ENCODE measurements around the gene ISL2. TPM values are rescaled to one million over a fixed set of nuclear protein-coding genes. Genes with fewer than 3 reads are reported as not detected.

ISL2 gene
- total and polyA plus RNA-seq, 4 donors = not detected

DNA sequence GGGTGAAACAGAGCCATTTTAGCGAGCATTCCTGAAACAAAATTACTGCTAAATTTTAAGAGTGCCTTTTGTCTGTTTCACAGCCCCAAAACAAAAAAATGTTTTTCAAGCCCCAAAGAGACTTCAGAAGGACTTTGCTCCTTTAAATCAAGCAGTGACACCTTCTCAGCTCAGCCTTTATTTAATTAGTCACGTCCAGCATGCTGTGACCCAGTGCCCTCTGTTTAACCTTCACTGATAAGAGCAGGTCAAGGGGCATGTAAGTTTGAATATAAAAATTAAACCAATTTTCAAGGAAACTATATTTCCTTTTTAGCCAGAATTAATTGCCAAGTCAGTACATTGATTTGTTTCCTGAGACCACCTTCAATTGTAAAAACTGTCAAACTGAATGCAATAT lies 40.6 kb downstream of the ISL2 start:
- Histone ChIP-seq H3K27ac (ENCODE audit: low read depth in 1 of 2, low read length in 2 of 2) (no peak overlapping the region), H3K27me3 (ENCODE audit: control insufficient read depth in 1 of 2, insufficient read depth in 2 of 2, low read length in 1 of 2) (no peaks in the 10 kb centered on the region), H3K36me3 (ENCODE audit: control insufficient read depth in 1 of 2, insufficient read depth in 2 of 2, low read length in 1 of 2) (peaks cover 3 to 9% of the 10 kb centered on the region in 2 donors), H3K4me3 (ENCODE audit: low read length in 2 of 2) (no peak overlapping the region), H3K4me1 (ENCODE audit: control insufficient read depth in 1 of 2, insufficient read depth in 2 of 2, low read length in 2 of 2) (no peaks in the 10 kb centered on the region), H3K9me3 (ENCODE audit: control insufficient read depth, low read length) (no peaks in the 10 kb centered on the region)
- no peak for DNase-seq
- WGBS, 2 donors = 82 to 83% methylated on average over 2 of the region's 2 CpGs
- ATAC-seq (ENCODE audit: low FRiP score) = no peak
- intact Hi-C loops (cut with DNase I) = no loop called here

DNA sequence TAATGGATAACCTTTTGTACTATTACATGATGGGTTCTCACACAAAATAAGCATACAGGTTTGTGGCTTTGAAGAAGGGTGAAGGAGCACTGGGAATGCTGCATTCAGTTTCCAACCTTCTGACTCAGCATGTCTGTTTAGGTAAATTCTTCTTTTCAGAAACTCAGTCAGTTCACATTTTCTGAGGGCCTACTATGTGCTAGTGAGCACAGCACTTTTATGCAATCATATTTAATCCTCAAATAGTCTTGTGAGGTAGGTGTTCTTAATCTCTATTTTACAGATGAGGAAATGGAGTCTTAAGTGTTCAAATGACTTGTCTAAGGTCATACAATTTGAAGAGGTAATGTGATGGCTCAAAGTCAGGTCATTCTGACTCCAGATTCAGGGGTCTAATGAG lies 41.2 kb downstream of the ISL2 start:
- no peak overlapping the region for H3K27ac ChIP-seq (ENCODE audit: low read depth in 1 of 2, low read length in 2 of 2)
- no peaks in the 10 kb centered on the region for H3K27me3 ChIP-seq (ENCODE audit: control insufficient read depth in 1 of 2, insufficient read depth in 2 of 2, low read length in 1 of 2)
- H3K4me3 ChIP-seq (ENCODE audit: low read length in 2 of 2) = no peak overlapping the region
- intact Hi-C loops (cut with DNase I) = no loop called here
- peaks cover 3 to 10% of the 10 kb centered on the region in 2 donors for H3K36me3 ChIP-seq (ENCODE audit: control insufficient read depth in 1 of 2, insufficient read depth in 2 of 2, low read length in 1 of 2)
- H3K4me1 ChIP-seq (ENCODE audit: control insufficient read depth in 1 of 2, insufficient read depth in 2 of 2, low read length in 2 of 2) = no peaks in the 10 kb centered on the region
- ATAC-seq (ENCODE audit: low FRiP score) = no peak
- DNase-seq = no peak
- no peaks in the 10 kb centered on the region for H3K9me3 ChIP-seq (ENCODE audit: control insufficient read depth, low read length)

DNA sequence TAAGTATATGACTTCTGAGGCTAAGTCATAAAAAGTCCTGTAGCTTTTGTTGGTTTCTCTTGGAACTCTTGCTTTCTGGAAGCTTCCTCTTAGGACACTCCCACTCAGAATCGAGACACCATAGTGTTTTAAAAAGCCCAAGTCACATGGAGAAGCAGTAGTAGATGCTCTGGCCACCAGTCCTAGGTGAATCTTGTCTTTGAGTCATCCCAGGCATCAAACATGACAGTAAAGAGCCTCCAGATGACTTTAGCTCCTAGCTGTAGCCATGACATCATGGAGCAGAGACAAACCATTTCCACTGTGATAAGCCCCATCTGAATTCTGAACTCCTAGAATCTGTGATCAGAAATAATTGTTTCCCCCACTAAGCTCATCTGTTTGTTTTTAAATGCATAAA lies 42.1 kb downstream of the ISL2 start:
- no peak for DNase-seq
- Histone ChIP-seq H3K27me3 (ENCODE audit: control insufficient read depth in 1 of 2, insufficient read depth in 2 of 2, low read length in 1 of 2) (no peaks in the 10 kb centered on the region), H3K27ac (ENCODE audit: low read depth in 1 of 2, low read length in 2 of 2) (no peak overlapping the region), H3K4me1 (ENCODE audit: control insufficient read depth in 1 of 2, insufficient read depth in 2 of 2, low read length in 2 of 2) (no peaks in the 10 kb centered on the region), H3K36me3 (ENCODE audit: control insufficient read depth in 1 of 2, insufficient read depth in 2 of 2, low read length in 1 of 2) (peaks cover 3 to 8% of the 10 kb centered on the region in 2 donors), H3K9me3 (ENCODE audit: control insufficient read depth, low read length) (no peaks in the 10 kb centered on the region), H3K4me3 (ENCODE audit: low read length in 2 of 2) (no peak overlapping the region)
- intact Hi-C loops (cut with DNase I) = no loop called here
- 92 to 96% methylated on average over 1 of the region's 1 CpG for WGBS, 2 donors
- ATAC-seq (ENCODE audit: low FRiP score) = no peak

DNA sequence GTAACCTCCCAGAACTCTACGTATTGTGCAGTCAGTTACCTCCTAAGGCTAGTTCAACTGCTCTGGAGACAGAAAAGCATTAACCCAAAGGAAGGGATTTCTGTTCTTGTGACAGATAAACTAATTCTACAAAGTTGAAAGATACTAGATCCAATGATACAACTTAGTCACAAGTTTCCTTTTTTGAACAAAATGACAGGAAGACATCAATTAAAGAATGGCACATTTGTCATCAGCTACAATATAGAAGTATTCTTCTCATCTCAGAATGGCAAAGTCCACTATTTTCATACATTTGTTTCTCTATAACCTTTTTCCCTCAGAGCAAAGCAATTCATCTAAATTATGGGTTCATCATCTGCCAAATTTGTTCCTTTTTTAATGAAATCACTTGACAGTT lies 43.7 kb downstream of the ISL2 start:
- 98 to 100% methylated on average over 1 of the region's 1 CpG for WGBS, 2 donors
- ATAC-seq (ENCODE audit: low FRiP score) = no peak
- intact Hi-C loops (cut with DNase I) = no loop called here

DNA sequence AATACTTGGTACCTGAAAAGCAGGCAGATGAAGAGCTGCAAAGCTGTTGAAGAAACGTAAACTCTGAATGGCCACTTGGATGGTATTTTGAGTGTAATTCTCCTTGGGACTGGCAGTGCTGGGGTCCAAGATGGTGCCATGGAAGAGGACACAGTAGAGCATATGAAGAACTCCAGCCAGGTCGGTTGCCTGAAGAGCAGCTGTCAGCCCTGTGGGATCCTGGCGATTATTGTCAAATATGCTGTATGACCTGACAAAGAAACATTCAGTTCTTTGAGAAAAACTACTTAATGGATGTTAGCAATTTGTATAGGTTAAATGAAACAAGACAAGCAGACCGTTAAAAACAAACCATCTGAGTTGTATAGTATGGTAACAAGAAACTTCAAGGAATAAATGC lies 44.8 kb downstream of the ISL2 start:
- Histone ChIP-seq H3K4me1 (ENCODE audit: control insufficient read depth in 1 of 2, insufficient read depth in 2 of 2, low read length in 2 of 2) (no peaks in the 10 kb centered on the region), H3K36me3 (ENCODE audit: control insufficient read depth in 1 of 2, insufficient read depth in 2 of 2, low read length in 1 of 2) (peaks cover 3 to 5% of the 10 kb centered on the region in 2 donors), H3K4me3 (ENCODE audit: low read length in 2 of 2) (no peak overlapping the region), H3K9me3 (ENCODE audit: control insufficient read depth, low read length) (no peaks in the 10 kb centered on the region), H3K27me3 (ENCODE audit: control insufficient read depth in 1 of 2, insufficient read depth in 2 of 2, low read length in 1 of 2) (no peaks in the 10 kb centered on the region), H3K27ac (ENCODE audit: low read depth in 1 of 2, low read length in 2 of 2) (no peak overlapping the region)
- DNase-seq (no peak), ATAC-seq (ENCODE audit: low FRiP score) (no peak)
- 87 to 91% methylated on average over 4 of the region's 4 CpGs for WGBS, 2 donors
- intact Hi-C loops (cut with DNase I) = no loop called here

More for the DNA sequence above, 43.7 kb downstream of the ISL2 start:
- Histone ChIP-seq H3K27me3 (ENCODE audit: control insufficient read depth in 1 of 2, insufficient read depth in 2 of 2, low read length in 1 of 2) (no peaks in the 10 kb centered on the region), H3K4me3 (ENCODE audit: low read length in 2 of 2) (no peak overlapping the region), H3K36me3 (ENCODE audit: control insufficient read depth in 1 of 2, insufficient read depth in 2 of 2, low read length in 1 of 2) (peaks cover 3 to 8% of the 10 kb centered on the region in 2 donors), H3K27ac (ENCODE audit: low read depth in 1 of 2, low read length in 2 of 2) (no peak overlapping the region), H3K9me3 (ENCODE audit: control insufficient read depth, low read length) (no peaks in the 10 kb centered on the region), H3K4me1 (ENCODE audit: control insufficient read depth in 1 of 2, insufficient read depth in 2 of 2, low read length in 2 of 2) (no peaks in the 10 kb centered on the region)
- DNase-seq = no peak

DNA sequence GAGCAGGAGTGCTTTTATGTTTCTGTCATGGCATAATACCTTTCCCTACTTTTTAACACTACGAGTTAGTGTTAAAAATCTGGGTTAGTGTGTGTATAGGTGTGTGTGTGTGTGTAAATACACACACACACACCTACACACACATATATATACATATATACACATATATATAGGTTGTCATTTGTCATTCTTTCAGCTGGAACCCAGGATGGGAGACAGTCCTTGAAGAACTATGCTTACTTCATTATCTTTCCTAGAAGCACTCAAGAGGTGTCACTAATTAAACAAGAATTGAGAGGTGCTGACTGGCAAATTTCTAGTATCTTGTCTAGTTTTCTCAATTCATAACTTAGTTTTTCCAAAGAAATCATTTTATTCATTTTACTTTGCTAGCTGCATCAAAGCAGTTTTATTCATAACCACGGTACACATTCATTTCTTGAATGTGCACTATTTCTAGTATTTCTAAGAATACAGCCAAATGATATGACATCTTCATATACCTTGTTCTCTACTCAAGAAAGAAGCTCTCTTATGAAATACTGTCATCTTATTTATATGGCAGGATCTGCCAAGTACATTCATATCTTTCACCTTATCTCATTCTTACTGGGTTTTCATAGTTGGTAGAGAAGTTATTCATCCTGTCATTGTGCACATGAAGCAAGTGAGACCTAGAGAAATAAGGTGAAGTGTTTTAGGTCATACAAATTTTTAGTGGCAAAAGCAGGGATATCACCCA lies 46.6 kb downstream of the ISL2 start:
- Histone ChIP-seq H3K9me3 (ENCODE audit: control insufficient read depth, low read length) (no peaks in the 10 kb centered on the region), H3K36me3 (ENCODE audit: control insufficient read depth in 1 of 2, insufficient read depth in 2 of 2, low read length in 1 of 2) (peaks cover 0 to 5% of the 10 kb centered on the region in 2 donors), H3K27me3 (ENCODE audit: control insufficient read depth in 1 of 2, insufficient read depth in 2 of 2, low read length in 1 of 2) (no peaks in the 10 kb centered on the region), H3K4me3 (ENCODE audit: low read length in 2 of 2) (no peak overlapping the region), H3K4me1 (ENCODE audit: control insufficient read depth in 1 of 2, insufficient read depth in 2 of 2, low read length in 2 of 2) (no peaks in the 10 kb centered on the region), H3K27ac (ENCODE audit: low read depth in 1 of 2, low read length in 2 of 2) (no peak overlapping the region)
- DNase-seq = no peak
- 95 to 97% methylated on average over 2 of the region's 2 CpGs for WGBS, 2 donors
- ATAC-seq (ENCODE audit: low FRiP score) = no peak
- intact Hi-C loops (cut with DNase I) = no loop called here

DNA sequence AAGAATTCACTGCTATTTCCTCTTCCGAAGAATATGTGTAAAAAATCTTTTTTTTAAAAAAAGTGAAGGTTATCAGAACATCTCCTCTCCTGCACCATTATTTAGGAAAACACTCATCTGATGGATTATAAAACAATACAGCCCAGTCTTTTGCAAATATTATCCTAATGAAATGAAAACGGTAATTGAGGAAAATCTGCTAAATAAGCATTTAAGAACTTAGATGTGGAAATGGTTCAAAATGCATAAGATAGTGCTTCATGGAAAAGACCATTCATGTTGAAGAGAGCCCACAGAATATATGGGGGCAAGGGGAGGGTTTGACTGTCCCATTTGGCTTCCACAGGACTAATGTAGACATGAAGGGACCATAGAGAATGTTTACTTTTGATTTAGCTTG lies 47.8 kb downstream of the ISL2 start:
- no peak for ATAC-seq (ENCODE audit: low FRiP score)
- intact Hi-C loops (cut with DNase I) = no loop called here
- WGBS, 2 donors = 80 to 82% methylated on average over 2 of the region's 2 CpGs

DNA sequence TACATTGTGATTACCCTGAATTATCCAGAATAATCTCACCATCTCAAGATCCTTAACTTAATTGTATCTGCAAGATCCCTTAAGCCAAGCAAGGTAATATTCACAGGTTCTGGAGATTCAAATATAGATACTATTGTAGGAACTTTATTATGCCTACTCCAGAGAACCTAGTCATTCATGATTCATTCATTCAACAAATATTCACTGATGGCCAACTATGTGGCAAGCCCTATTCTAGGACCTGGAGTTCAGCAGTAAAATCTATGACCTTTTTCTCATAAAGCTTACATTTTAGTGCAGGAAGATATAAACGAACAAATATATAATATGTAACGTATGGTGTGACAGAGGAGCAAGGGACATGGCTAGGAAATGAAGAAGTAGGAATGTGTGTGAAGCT lies 49.6 kb downstream of the ISL2 start:
- intact Hi-C loops (cut with DNase I) = no loop called here
- no peaks in the 10 kb centered on the region for H3K4me1 ChIP-seq (ENCODE audit: control insufficient read depth in 1 of 2, insufficient read depth in 2 of 2, low read length in 2 of 2)
- 96 to 98% methylated on average over 2 of the region's 2 CpGs for WGBS, 2 donors
- ATAC-seq (ENCODE audit: low FRiP score) (no peak), DNase-seq (no peak)
- peaks cover 0 to 5% of the 10 kb centered on the region in 2 donors for H3K36me3 ChIP-seq (ENCODE audit: control insufficient read depth in 1 of 2, insufficient read depth in 2 of 2, low read length in 1 of 2)
- no peak overlapping the region for H3K4me3 ChIP-seq (ENCODE audit: low read length in 2 of 2)
- H3K9me3 ChIP-seq (ENCODE audit: control insufficient read depth, low read length) = no peaks in the 10 kb centered on the region
- H3K27ac ChIP-seq (ENCODE audit: low read depth in 1 of 2, low read length in 2 of 2) = no peak overlapping the region
- no peaks in the 10 kb centered on the region for H3K27me3 ChIP-seq (ENCODE audit: control insufficient read depth in 1 of 2, insufficient read depth in 2 of 2, low read length in 1 of 2)

More for the DNA sequence above, 47.8 kb downstream of the ISL2 start:
- no peak overlapping the region for H3K27ac ChIP-seq (ENCODE audit: low read depth in 1 of 2, low read length in 2 of 2)
- no peaks in the 10 kb centered on the region for H3K9me3 ChIP-seq (ENCODE audit: control insufficient read depth, low read length)
- H3K4me1 ChIP-seq (ENCODE audit: control insufficient read depth in 1 of 2, insufficient read depth in 2 of 2, low read length in 2 of 2) = no peaks in the 10 kb centered on the region
- DNase-seq = no peak
- H3K4me3 ChIP-seq (ENCODE audit: low read length in 2 of 2) = no peak overlapping the region
- peaks cover 0 to 5% of the 10 kb centered on the region in 2 donors for H3K36me3 ChIP-seq (ENCODE audit: control insufficient read depth in 1 of 2, insufficient read depth in 2 of 2, low read length in 1 of 2)
- no peaks in the 10 kb centered on the region for H3K27me3 ChIP-seq (ENCODE audit: control insufficient read depth in 1 of 2, insufficient read depth in 2 of 2, low read length in 1 of 2)

DNA sequence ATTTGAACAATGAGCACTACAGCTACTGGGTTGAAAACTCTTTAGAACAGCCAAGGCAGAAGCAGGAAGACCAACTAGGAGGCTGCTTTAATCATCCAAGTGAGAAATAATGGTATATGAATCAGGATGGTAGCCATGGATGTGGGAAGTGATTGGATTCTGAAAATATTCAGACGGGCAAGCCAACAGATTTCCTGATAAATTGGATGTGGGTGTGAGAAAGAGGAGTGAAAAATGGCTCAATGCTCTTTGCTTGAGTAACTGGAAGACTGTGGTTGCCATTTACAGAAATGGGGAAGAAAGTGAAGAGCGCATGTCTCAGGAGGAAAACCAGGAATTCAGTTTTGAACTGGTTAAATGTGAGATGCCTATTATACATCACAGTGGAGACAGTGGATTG lies 50.4 kb downstream of the ISL2 start:
- Histone ChIP-seq H3K36me3 (ENCODE audit: control insufficient read depth in 1 of 2, insufficient read depth in 2 of 2, low read length in 1 of 2) (peaks cover 0 to 2% of the 10 kb centered on the region in 2 donors), H3K4me3 (ENCODE audit: low read length in 2 of 2) (no peak overlapping the region), H3K4me1 (ENCODE audit: control insufficient read depth in 1 of 2, insufficient read depth in 2 of 2, low read length in 2 of 2) (no peaks in the 10 kb centered on the region), H3K9me3 (ENCODE audit: control insufficient read depth, low read length) (no peaks in the 10 kb centered on the region), H3K27me3 (ENCODE audit: control insufficient read depth in 1 of 2, insufficient read depth in 2 of 2, low read length in 1 of 2) (no peaks in the 10 kb centered on the region), H3K27ac (ENCODE audit: low read depth in 1 of 2, low read length in 2 of 2) (no peak overlapping the region)
- no peak for DNase-seq
- 93 to 94% methylated on average over 2 of the region's 2 CpGs for WGBS, 2 donors
- intact Hi-C loops (cut with DNase I) = no loop called here
- ATAC-seq (ENCODE audit: low FRiP score) = no peak

All from aorta (tissue), 5 donors.